Measurements from ENCODE around the gene SLC9A3.

- TF ChIP-seq, protein P1, sequence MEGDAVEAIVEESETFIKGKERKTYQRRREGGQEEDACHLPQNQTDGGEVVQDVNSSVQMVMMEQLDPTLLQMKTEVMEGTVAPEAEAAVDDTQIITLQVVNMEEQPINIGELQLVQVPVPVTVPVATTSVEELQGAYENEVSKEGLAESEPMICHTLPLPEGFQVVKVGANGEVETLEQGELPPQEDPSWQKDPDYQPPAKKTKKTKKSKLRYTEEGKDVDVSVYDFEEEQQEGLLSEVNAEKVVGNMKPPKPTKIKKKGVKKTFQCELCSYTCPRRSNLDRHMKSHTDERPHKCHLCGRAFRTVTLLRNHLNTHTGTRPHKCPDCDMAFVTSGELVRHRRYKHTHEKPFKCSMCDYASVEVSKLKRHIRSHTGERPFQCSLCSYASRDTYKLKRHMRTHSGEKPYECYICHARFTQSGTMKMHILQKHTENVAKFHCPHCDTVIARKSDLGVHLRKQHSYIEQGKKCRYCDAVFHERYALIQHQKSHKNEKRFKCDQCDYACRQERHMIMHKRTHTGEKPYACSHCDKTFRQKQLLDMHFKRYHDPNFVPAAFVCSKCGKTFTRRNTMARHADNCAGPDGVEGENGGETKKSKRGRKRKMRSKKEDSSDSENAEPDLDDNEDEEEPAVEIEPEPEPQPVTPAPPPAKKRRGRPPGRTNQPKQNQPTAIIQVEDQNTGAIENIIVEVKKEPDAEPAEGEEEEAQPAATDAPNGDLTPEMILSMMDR (IDR thresholded peaks at IDR 0.05): no peak
- TF ChIP-seq POLR2A (IDR thresholded peaks at IDR 0.05): no peak
Observed at GRCh38 chr5:422323-423232, 101.7 kb downstream of the SLC9A3 start.
